NCI-H82 (cell line): ENCODE measurements around the gene CLDN16.

Experiments
- DNase-seq: peaks from one replicate; lab custom pipeline; 2025; lab: John Stamatoyannopoulos, UW

CLDN16 gene, protein sequence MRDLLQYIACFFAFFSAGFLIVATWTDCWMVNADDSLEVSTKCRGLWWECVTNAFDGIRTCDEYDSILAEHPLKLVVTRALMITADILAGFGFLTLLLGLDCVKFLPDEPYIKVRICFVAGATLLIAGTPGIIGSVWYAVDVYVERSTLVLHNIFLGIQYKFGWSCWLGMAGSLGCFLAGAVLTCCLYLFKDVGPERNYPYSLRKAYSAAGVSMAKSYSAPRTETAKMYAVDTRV

DNA sequence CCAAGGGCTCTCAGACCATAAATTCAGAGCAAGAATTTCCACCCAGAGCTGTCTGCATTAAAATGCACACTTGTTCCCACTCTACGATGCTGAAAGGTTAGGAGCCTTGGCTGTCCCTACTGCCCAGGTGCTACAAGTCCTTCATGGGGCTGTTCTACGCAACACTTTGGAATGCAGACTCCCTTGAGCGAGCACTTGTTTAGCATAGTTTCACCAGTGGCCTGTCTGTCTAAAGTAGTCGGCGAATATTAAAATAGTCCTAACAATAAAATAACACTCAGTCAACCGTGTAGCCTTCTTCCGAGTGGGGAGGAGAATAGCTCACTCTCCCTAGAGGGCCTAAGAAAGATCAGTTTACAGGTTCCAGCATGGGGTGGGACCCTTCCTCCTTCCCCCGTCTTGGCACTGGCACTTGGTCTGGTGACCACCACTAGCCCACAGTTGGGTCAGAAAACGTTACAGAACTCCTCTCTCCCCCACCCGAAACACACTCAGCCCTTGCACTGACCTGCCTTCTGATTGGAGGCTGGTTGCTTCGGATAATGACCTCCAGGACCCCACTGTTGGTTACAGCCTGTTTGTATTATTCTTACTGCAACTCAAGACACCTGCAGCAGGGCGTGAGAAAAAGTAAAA, at the start of gene CLDN16:
Gene CLDN16 (plus strand): TSS at position 586 of the 636 bp plus-strand sequence. CDS start 167 bp downstream, outside the sequence.
- no peak for DNase-seq

DNA sequence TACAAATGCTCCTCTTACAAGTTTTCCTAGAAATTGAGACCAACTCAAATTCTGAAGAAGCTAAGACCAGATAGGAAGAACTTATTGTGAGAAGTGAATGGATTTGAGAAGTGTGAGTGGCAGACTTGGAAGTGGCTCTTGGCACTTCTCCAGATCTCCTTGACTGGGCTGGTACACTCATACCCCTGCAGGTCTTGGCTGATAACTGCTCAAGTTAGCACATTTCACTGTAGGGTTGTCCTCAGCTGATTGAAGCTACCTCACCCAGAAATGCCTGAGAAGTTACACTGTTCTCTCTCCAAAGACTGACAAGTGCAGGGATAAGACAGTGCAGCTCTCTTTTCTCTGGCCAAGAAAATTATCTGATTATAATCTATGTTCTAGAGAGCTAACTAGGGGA, 49.2 kb upstream of the CLDN16 start:
- DNase-seq = peak; percentile 13

DNA sequence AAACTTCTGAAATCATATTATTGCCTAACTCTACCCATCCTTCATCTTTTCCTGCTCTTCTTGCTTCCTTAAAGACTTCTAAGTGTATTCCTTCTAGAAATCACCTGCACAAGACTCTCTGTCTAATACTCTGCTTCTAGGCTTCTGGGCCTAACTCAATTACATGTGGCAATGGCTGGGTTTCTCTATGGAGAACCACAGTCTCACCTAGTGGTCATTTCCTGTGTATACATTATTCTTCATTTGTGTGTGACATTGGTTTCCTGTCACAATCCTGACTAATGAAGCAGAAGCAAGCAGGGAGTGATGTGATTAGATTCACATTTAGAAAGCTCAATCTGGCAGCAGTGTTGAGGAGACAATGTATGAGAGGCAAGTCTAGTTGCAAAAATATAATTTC, 48.8 kb upstream of the CLDN16 start:
- peak; percentile 17 for DNase-seq

DNA sequence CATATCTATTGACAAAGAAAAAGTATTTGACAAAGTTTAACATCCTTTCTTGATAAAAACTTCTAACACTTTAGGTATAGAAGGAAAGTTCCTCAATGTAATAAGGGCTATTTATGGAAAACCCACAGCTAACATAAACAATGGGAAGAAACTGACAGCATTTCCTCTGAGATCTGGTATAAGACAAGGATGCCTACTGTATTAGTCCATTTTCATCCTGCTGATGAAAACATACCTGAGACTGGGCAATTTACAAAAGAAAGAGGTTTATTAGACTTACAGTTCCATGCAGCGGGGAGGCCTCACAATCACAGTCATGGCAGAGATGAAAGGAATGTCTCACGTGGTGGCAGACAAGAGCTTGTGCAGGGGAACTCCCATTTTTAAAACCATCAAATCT, 47.9 kb upstream of the CLDN16 start:
- no peak for DNase-seq

DNA sequence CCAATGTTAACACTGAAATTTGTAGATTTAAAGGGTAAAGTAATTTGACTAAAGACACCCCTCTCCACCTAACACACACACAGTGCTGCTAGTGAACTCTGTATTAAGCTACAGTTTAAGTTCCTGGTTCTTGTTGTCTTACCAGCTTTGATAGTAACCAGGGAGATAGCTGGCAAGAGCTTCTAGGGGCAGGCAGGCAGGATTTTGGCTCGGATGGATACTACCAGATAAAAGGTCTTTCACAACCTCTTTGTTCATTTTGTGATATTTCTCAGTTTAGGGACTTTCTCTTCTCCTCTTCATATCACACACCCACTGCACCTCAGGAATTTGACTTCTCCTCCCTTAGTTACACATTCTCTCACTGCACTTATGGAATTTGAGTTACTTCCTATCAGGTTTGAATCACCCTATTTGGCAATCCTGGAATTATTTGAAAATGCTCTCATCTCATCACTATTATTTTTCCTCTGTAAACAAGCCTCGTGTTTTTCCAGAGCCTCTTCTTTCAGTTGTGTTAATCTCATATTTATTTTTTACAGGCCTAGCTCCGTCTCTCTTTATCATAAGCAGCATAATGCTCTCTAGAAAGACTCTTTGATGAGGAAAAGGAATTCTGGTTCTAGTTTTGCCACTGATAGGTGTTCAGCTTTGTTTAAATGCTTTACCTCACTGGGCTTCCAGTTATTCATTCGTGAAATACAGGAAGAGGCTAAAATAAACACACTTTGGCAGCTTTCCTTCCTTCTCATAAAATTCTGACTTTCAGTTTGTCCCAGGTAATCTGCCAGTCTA, 42.7 kb upstream of the CLDN16 start:
- DNase-seq = no peak

DNA sequence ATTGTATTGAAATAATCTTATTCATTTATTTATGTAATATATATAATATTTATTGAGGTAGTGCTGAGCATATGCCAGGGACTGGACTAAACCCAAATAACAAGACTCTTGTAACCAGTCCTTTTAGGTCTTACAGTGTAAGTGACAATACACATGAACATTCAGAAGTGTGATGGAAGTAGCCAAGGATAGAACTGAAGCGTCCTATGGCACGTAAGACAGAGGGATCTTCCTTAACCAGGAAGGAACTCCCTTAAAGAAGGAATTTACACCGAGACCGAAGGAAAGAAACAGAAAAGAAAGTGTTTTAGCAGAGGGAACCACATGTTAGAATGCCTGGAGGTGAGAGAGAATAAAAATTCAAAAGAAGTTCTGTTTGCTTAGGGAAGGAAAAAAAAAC, 42.1 kb upstream of the CLDN16 start:
- no peak for DNase-seq

DNA sequence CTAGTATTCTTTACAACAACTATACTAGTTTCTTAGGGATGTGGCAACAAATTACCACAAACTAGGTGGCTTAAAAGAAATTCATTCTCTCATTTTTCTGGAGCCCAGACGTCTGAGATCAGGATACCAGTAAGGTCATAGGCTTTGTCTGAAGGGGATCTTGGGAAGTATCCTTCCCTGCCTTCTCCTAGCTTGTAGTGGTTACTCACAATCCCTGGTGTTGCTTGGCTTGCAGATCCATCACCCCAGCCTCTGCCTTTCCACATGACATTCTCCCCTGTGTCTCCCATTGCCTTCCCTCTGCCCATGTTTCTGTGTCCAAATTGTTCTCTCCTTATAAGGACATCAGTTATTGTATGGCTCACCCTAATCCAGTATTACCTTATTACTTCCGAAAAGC, 41.4 kb upstream of the CLDN16 start:
- DNase-seq = no peak

DNA sequence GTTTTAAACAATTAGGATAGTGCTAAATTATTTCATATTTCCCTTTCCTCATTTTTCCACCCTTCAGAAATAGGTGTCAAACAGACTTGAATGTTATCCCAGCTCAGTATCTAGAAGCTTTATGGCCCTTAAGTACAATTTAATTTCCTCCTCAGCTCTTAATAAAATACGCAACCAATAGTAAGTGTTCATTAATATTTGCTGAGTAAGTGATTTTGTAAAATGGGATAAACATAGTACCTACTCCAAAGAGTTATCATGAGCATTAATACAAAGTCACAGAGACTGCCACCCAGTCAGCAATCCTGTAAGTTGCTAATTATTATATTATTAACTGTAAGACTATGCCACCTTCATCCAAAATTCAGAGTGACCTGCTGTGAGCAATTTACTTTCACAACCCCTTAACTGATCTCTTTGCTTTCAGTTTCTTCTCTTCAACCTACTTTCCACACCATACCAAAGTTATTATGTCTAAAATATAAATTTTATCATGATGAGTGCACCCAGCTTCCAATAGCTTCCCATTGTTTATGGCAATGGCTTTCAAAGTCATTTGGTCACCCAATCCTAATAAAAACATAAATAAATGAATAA, 35.0 kb upstream of the CLDN16 start:
- DNase-seq = no peak

DNA sequence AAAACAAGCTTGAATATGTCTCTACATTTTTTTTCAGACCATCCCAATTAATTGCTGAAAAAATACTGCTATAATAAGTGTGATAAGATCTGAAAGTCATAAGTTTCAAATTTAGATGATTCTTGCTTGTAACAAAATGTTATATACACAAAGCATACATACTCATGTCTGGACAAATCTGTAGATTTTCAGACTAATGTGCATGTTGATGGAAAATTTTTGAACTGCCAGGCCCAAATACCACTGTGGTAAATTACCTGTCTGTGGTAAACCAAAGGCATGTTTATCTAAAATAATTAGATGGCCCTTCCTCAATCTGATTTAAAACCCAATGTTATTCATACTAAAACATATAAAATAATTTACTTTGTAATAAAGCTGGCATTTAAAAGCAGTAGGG, 31.7 kb upstream of the CLDN16 start:
- no peak for DNase-seq

DNA sequence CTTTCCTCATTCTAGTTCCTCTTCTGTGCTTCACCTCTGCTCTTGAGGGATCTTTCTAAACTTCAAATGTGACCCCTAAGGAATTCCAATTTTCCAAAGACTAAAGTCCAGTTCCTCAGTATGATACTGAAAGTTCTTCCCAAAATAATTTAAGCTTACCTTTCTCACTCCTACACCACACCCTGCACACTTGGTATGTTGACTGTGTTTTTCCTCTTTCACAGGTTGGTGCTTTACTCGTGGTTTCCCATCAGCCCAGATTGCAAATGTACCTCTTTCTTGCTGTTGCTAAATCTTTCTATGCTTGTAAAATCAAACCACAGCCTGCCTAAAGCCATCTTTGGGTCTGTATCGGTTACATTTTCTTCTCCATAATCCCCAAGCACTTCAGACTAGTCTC, 30.5 kb upstream of the CLDN16 start:
- DNase-seq = no peak

DNA sequence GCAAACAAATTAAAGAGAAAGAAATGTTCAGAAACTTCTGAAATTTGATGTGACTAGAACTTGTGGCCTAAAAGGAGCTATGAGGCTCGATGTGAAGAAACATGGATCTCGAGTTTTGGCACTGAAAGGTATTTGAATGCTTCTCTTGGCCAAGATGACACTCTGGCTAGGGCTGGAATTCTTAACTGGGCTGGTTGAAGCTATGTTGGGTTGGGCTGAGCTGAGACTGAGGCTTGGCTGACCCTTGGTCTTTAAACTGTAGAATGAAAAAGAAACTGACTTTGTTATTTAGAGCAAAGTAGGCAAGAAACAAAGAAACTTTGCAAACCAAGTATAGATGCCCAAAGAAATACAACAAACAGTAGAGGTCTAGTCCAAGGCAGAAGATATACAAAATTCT, 28.1 kb upstream of the CLDN16 start:
- DNase-seq = no peak

DNA sequence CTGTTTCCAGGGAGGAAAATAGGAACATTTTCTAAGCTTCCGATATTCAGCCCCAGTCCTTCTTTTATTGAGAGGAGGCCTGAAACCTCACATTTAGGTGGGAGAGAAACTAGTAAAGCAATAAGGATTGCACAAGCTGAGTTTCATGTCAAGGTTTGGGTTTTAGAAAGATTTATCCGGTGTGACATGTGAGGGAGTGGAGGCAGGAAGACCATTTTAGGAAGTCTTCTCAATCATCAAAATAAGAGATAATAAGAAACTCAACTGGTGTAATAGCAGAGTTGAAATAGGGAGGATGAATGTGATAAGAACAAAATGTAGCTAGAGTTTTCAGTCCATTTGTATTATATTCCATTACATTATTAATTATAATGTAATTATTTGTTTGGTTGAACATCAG, 27.7 kb upstream of the CLDN16 start:
- no peak for DNase-seq

DNA sequence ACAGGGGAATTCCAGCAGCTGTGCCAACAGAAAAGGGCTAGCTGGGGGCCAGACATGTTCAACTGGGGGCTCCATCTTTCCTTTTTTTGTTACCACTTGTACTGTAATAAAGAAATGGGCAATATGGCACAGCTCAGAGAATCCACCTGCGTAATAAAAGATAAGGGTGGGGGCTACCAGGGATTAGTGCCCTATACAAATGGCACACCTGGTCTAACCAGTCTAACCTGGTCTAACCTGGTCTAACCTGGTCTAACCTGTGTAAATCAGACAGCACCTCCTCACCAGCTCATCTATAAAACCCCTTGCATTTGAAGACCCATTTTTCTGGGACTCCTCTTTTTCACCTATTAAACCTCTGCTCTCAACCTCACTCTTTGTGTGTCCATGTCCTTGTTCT, 26.2 kb upstream of the CLDN16 start:
- DNase-seq = no peak

DNA sequence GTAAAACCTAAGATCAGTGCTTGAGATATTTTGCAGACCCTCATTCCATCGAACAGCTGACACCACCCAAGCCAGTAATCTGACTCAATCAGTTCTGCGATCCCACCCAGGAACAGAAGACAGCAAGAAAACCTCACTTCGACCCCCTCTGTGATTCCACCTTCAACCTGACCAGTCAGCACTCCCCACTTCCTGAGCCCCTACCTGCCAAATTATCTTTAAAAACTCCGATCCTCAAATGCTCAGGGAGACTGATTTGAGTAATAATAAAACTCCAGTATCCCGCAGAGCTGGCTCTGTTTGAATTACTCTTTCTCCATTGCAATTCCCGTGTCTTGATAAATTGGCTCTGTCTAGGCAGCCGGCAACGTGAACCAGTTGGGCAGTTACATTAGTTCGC, 25.7 kb upstream of the CLDN16 start:
- no peak for DNase-seq

DNA sequence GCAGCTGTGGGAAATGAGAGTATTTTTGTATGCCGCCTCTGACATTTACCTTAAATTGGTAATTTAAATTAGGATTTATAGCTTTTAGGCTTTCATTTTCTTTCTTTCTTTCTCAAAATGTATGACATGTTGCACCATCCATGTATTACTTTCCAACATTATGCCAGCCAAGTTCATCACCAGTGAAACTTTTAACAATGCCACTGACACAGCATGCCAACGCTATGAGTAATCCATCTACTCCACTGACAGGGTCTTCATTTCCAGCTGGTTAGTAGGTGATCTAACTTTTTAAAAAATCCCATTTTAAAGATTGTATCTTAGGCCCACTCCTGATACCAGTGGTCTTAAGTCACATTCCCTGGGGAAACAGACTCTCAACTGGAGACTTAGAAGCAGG, 21.8 kb upstream of the CLDN16 start:
- no peak for DNase-seq

DNA sequence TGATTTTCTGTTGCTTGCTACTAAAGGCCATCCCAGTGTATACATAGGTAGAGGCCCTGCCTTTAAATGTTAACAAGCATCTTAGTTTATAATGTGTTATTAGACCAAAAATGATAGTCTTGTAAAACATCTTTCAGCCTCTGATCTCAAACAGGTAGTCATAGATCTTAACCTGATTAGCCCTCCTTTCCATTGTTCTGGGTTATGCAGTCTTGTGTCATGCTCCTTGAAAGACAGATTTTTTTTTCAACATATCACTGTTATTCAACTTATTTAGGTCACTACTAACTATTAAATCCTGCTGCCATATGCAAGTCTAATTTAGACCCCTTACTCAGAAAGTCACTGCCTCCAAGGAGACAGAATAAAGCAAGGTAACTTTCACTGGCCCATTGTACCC, 19.1 kb upstream of the CLDN16 start:
- no peak for DNase-seq

DNA sequence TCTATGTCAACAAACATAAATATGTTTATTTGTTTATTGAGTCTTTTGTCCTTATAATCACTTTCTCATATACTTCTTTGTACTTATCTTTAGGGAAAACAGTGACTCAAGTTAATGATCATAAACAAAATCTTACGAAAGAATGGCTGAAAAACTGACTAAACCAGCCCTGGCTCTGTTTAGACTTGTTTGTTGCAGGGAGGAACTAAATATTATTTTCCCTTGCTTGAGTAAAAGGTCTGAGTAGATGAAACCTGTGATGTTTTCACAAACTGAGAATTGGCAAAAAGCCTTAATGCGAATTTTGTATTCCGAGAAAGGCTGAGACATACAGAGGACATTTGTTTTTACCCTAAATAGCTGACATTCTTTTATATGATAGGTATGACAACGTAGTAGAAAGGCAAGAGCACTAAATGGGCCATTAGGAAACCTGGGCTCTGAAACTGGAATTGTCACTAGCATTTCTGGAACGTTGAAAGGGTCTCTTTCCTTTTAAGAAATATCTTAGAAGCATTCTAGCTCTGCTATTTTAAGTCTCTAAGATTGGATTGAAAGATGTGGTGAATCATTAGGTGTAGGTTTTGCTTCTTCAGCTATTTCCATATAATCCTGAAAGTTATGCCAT, 18.2 kb upstream of the CLDN16 start:
- DNase-seq = no peak

DNA sequence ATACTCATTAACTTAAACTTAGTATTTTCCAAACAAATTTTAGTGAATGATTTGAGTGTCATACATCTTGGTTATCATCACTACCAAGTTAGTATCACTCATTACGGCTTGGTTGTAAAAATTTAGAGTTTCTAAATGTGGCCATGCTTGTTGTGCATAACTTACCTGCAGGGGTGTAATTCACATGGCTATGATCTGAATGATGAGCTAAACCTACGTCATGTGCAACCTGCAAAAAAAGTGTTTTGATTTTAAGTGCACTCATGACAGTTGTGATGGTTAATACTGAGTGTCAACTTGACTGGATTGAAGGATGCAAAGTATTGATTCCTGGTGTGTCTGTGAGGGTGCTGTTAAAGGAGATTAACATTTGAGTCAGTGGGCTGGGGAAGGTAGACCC, 17.6 kb upstream of the CLDN16 start:
- no peak for DNase-seq

DNA sequence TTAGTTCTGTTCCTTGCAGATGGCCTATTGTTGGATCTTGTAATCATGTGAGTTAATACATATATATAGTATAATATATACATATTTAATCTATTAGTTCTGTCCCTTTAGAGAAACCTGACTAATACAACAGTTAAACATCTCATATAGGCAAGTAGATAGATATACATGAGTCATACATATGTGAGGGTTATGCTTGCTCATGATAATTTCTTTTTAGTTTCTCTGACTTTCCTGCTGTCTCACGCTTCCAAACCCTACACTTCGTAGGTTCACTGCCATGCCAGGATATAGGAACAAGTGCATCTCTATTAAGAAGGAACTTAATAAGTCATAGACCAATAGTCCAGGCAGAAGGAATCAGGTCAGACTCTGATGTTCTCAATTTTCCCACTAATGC, 16.8 kb upstream of the CLDN16 start:
- DNase-seq = no peak

DNA sequence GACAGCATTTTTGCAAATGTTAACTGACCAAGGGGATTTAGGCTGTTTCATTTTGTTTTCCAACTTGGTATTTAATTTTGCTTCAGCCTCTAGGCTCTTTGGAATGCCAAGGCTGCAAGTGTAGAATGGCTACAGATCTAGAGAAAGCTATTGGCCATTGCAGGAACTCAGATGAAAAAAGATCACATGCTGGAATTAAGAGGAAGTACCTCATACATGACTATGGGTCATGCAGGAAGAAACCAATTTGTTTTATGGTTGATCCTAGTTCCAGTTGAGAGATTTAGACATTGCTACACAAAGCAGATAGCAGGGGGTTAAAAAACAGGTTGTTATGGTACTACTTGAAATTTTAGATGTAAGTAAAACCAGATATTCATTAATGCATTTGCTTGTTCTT, 12.7 kb upstream of the CLDN16 start:
- no peak for DNase-seq

DNA sequence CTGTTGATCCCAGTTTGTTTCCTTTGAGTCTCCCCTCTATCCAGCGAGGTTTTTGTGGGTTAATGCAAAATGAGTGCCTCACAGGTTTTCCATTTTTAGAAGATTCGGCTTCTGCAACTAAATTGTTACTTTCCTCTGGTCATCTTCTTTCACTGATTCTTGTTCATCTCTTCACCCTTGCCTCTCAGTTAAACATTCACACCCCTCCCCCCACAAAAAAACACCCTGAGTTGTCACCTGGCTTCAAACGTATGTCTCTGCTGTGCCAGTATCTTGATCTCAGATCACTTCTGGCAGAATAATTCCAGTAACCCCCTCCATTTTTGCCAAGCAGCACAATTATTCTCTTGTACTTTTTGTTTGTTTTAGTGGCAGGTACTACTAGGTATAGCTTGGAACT, 12.3 kb upstream of the CLDN16 start:
- DNase-seq = no peak

DNA sequence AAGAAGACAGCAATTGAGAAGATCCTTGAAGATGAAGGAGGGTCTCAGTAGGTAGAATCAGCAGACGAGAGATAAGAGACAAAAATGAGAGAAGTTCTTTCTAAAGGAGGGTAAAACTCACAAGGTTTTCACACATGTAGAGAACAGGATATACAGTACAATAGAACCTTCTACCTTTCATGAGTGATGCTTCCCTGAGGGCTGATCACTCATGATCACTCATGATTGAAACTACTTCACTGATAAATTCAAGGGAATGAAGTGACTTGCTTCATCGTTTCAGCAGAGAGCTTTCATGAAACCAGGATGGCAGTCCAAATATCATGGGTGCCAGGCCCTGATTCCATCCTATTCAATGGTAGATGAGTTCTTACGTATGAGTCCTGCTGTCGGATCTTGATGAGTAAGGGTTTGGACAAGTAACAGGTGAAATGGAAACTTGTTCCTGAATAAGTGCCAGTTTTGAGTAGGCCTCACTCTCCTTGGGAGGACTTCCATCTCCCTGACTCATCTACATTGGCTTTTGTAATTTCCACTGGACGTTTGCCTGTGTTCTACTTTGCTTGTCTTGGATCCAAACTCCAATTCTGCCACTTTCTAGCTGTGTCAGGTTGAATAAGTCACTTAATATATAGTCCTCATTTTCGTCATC, 9.6 kb upstream of the CLDN16 start:
- DNase-seq = no peak
